Measurements from ENCODE around the gene WDR1. TPM values are rescaled to one million over a fixed set of nuclear protein-coding genes. Genes with fewer than 3 reads are reported as not detected.

WDR1 gene
- total and polyA plus RNA-seq, 2 of the 13 experiments (the other 11 are each of a cell fraction or from before 2014, with no cell fraction given): 106 to 198 TPM

- TF ChIP-seq TFDP2 (CRISPR knock-in tag; IDR thresholded peaks at IDR 0.05) (0 out of 2 replicates have a peak, but pooled peaks have one; percentile 14), SNAPC5 (CRISPR knock-in tag; IDR thresholded peaks at IDR 0.05; ENCODE audit: borderline replicate concordance) (no peak), AGO2 (optimal IDR thresholded peaks at IDR 0.05; ENCODE audit: low read depth, low read length) (peak; percentile 73), PBX2 (CRISPR knock-in tag; IDR thresholded peaks at IDR 0.05) (no peak), GABPB1 (CRISPR knock-in tag; IDR thresholded peaks at IDR 0.05) (peak; percentile 53; the same call in 1 of the 2 replicates), SP1 (IDR thresholded peaks at IDR 0.05) (no peak), SP1 (CRISPR knock-in tag; IDR thresholded peaks at IDR 0.05) (0 out of 2 replicates have a peak, but pooled peaks have one; percentile 7), KLF16 (CRISPR knock-in tag; IDR thresholded peaks at IDR 0.05) (0 out of 4 replicates have a peak, but pooled peaks of 1 of the 2 experiments have one; percentile 41), ZNF414 (CRISPR knock-in tag; IDR thresholded peaks at IDR 0.05) (0 out of 2 replicates have a peak, but pooled peaks have one; percentile 78), KDM5A (IDR thresholded peaks at IDR 0.05; ENCODE audit: borderline replicate concordance, low read length) (0 out of 2 replicates have a peak, but pooled peaks have one; percentile 21), HMGXB4 (CRISPR knock-in tag; IDR thresholded peaks at IDR 0.05; ENCODE audit: borderline replicate concordance in 1 of 2, low read depth in 1 of 2) (peak in 1 of 2 experiments; percentile 5; a peak in 1 of 4 replicates), ARID4A (CRISPR knock-in tag; IDR thresholded peaks at IDR 0.05; ENCODE audit: borderline replicate concordance) (peak; percentile 81), MXD1 (CRISPR knock-in tag; IDR thresholded peaks at IDR 0.05) (peak; percentile 12; the same call in 1 of the 2 replicates), HDAC1 (CRISPR knock-in tag; IDR thresholded peaks at IDR 0.05) (peak; percentile 14; the same call in 1 of the 2 replicates), ZNF468 (CRISPR knock-in tag; IDR thresholded peaks at IDR 0.05) (no peak), STAG1 (CRISPR knock-in tag; IDR thresholded peaks at IDR 0.05) (no peak), ZNF607 (CRISPR knock-in tag; IDR thresholded peaks at IDR 0.05; ENCODE audit: borderline replicate concordance) (0 out of 2 replicates have a peak, but pooled peaks have one; percentile 8), SAP130 (CRISPR knock-in tag; IDR thresholded peaks at IDR 0.05; ENCODE audit: low read depth) (peak; percentile 63; the same call in 1 of the 2 replicates)
Measured at GRCh38 chr4:10115797-10116568, 616 bp downstream of the WDR1 start (continued).
